Glutamatergic neuron (in vitro differentiated cells): ENCODE results near the gene SMIM1. TPM values are rescaled to one million over a fixed set of nuclear protein-coding genes. Genes with fewer than 3 reads are reported as not detected.

Source experiments
- DNase-seq: peaks from one replicate; pipeline ENCODE4 v3.0.0; 2022
- H3K27ac Mint-ChIP-seq: one replicate; pipeline ENCODE4 v1.8.0; 2020; ENCODE audit warnings: mild to moderate bottlenecking, mixed read lengths, inconsistent platforms; ENCODE audit not compliant: unreplicated experiment
- H3K27me3 Mint-ChIP-seq: one replicate; pipeline ENCODE4 v1.8.0; 2020; ENCODE audit warnings: mild to moderate bottlenecking, moderate library complexity, mixed read lengths, inconsistent platforms; ENCODE audit not compliant: unreplicated experiment
- H3K36me3 Mint-ChIP-seq: one replicate; pipeline ENCODE4 v1.8.0; 2020; ENCODE audit warnings: mild to moderate bottlenecking, mixed read lengths, inconsistent platforms; ENCODE audit not compliant: unreplicated experiment
- H3K4me1 Mint-ChIP-seq: one replicate; pipeline ENCODE4 v1.8.0; 2020; ENCODE audit warnings: mild to moderate bottlenecking, low read depth, mixed read lengths, inconsistent platforms; ENCODE audit not compliant: unreplicated experiment
- H3K4me3 Mint-ChIP-seq: one replicate; pipeline ENCODE4 v1.8.0; 2020; ENCODE audit warnings: mild to moderate bottlenecking, mixed read lengths, inconsistent platforms; ENCODE audit not compliant: unreplicated experiment
- H3K9me3 Mint-ChIP-seq: one replicate; pipeline ENCODE4 v1.8.0; 2020; ENCODE audit warnings: mild to moderate bottlenecking, moderate library complexity, mixed read lengths, inconsistent platforms; ENCODE audit not compliant: unreplicated experiment
- total RNA-seq: library from RNA; stranded (reverse); fragmentation: NEBNext Ultra II Directional; extraction: Animal tissue kit (Norgen Biotek cat#: 25700); gene quantifications from one replicate; pipeline ENCODE4 v1.2.1, GENCODE V29; 2021; ENCODE audit not compliant: unreplicated experiment
- TF ChIP-seq, protein P1 (sequence below): fragments of 200-600 bp; sonication (generic); IDR thresholded peaks from one replicate; pipeline ENCODE4 v1.5.0; 2021; ENCODE audit not compliant: partially characterized antibody, unreplicated experiment

SMIM1 gene
- total RNA-seq, 1 donor from 2014 or later: 7.5 TPM

DNA sequence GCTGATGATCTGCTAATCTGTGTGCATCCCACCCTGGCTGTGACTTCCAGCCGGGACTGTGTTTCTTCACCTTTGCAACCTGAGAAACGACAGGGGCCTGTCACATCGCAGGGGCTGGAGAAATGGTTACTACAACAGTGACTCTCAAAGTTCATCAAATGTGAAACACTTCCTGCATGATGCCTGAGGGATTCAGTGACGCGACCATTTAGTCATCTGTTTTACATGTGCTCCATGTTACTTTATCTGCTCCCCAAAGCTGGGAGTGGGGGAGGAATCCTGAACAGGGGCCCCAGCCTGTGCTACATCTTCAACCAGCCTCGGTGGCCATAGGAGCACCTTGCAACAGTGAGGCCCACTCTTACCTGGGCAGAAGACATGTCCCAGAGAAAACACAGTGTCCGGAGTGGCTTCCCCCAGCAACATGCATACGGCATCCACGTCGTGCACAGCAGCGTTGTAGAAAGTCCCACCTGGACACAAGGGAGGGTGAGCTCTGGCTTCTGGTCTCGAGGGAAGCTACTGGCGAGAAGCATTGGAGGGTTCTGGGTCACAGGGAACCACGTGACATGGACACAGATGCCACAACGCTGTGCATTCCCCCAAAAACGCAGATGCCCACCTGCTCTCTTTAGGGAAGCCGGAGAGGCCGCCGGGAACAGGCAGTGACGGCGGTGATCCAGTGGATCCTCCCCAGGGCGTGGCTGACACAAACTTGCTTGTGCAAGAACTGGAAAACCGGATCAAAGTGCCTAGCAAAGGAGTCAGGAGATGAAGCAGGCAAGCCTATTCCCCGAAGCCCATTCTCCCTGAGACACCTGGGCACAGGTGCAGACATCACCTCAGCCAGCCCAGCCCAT, 29.9 kb upstream of the SMIM1 start:
- no peak overlapping the region for H3K27ac Mint-ChIP-seq
- peaks cover 4% of the 10 kb centered on the region for H3K27me3 Mint-ChIP-seq
- H3K36me3 Mint-ChIP-seq: no peaks in the 10 kb centered on the region
- no peak overlapping the region for H3K4me3 Mint-ChIP-seq
- TF ChIP-seq, protein P1, sequence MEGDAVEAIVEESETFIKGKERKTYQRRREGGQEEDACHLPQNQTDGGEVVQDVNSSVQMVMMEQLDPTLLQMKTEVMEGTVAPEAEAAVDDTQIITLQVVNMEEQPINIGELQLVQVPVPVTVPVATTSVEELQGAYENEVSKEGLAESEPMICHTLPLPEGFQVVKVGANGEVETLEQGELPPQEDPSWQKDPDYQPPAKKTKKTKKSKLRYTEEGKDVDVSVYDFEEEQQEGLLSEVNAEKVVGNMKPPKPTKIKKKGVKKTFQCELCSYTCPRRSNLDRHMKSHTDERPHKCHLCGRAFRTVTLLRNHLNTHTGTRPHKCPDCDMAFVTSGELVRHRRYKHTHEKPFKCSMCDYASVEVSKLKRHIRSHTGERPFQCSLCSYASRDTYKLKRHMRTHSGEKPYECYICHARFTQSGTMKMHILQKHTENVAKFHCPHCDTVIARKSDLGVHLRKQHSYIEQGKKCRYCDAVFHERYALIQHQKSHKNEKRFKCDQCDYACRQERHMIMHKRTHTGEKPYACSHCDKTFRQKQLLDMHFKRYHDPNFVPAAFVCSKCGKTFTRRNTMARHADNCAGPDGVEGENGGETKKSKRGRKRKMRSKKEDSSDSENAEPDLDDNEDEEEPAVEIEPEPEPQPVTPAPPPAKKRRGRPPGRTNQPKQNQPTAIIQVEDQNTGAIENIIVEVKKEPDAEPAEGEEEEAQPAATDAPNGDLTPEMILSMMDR: no peak
- H3K4me1 Mint-ChIP-seq: peaks cover 11% of the 10 kb centered on the region
- no peak for DNase-seq
- H3K9me3 Mint-ChIP-seq: peaks cover 4% of the 10 kb centered on the region

DNA sequence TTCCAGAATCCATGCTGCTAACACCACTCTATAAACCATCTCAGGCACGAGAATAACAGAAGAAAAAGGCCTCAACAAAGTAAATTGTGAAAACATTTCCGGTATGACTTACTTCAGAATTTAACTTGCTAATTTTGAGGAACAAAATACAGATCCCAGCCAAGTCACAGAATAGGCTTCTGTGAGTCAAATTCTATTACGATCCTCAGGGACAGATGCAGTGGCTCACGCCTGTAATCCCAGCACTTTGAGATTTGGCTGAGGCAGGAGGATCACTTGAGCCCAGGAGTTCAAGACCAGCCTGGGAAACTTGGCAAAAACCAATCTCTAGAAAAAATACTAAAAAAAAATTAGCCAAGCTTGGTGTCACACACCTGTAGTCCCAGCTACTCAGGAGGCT, 29.1 kb upstream of the SMIM1 start:
- no peaks in the 10 kb centered on the region for H3K36me3 Mint-ChIP-seq
- TF ChIP-seq, protein P1: no peak
- peaks cover 4% of the 10 kb centered on the region for H3K27me3 Mint-ChIP-seq
- H3K4me1 Mint-ChIP-seq: peaks cover 11% of the 10 kb centered on the region
- no peak for DNase-seq
- peak overlapping the region; percentile 2 for H3K4me3 Mint-ChIP-seq
- peaks cover 4% of the 10 kb centered on the region for H3K9me3 Mint-ChIP-seq
- no peak overlapping the region for H3K27ac Mint-ChIP-seq

DNA sequence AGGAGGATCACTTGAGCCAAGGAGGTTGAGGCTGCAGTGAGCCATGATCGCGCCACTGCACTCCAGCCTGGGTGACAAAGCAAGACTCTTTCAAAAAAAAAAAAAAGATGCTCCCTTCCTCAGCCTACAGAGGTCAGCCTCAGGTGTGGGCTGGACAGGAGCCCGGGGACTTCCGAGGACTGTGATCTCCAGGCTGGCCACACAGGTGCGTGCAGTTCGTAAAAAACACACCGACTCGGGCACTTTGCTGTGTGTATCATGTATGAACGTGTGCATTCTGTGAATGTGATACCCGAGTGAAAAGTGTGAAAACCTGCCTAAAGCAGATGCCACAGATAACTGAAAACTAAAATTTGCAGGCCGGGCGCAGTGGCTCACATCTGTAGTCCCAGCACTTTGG, 28.7 kb upstream of the SMIM1 start:
- Mint-ChIP-seq H3K9me3 (peaks cover 4% of the 10 kb centered on the region), H3K27ac (no peak overlapping the region), H3K4me3 (no peak overlapping the region), H3K4me1 (peaks cover 11% of the 10 kb centered on the region), H3K36me3 (no peaks in the 10 kb centered on the region), H3K27me3 (peaks cover 4% of the 10 kb centered on the region)
- DNase-seq: no peak
- TF ChIP-seq, protein P1: no peak

DNA sequence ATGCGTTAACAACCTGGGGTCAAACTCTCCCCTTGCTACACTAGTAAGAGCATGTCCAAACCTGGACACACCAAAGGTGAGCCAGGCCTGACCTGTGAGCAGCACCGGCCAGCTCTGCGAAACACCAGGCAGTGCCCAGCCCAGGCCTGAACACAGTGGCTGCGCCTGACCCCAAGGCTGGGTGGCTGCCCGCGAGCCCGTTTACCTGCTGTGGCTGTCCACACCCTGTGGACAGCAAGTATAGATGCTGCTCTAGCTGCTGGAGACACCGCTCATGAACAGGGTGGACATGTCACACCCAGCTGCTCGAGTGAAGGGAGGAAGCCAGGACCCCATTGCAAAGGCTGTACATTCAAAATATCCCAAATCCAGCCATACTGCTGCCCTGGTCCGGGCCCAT, 27.9 kb upstream of the SMIM1 start:
- Mint-ChIP-seq H3K4me1 (peaks cover 11% of the 10 kb centered on the region), H3K36me3 (no peaks in the 10 kb centered on the region), H3K9me3 (peaks cover 6% of the 10 kb centered on the region), H3K27me3 (peaks cover 4% of the 10 kb centered on the region), H3K27ac (no peak overlapping the region), H3K4me3 (no peak overlapping the region)
- DNase-seq: no peak
- TF ChIP-seq, protein P1: no peak

DNA sequence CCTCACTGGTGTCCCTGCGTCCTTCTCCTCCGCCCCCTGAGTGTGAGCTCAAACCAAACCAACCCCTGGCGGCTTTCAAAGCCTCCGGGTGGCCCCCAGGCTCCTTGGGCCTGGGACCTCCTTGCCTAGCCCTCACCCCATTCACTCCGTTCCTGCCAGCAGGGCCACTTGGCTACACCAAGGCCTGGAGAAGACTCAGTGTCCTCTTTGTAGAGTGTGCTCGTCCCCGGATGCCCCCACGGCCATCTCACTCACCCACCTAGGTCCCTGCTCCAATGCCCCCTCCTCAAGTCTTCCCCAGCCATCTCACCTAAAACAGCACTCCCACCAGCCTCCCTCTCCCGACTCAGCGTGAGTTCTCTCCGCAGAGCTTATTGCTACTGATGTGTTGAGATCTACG, 27.5 kb upstream of the SMIM1 start:
- Mint-ChIP-seq H3K4me3 (peak overlapping the region; percentile 93), H3K36me3 (no peaks in the 10 kb centered on the region), H3K4me1 (peaks cover 11% of the 10 kb centered on the region), H3K27ac (peak overlapping the region; percentile 41), H3K27me3 (peaks cover 4% of the 10 kb centered on the region), H3K9me3 (peaks cover 6% of the 10 kb centered on the region)
- no peak for DNase-seq
- TF ChIP-seq, protein P1: no peak
